ENCODE results near the gene SPINK1.
"Not testable (repeated sequence)": the region's sequence is repeated elsewhere in the genome, so short reads cannot be mapped to it uniquely, and the experiment has no call there.

SPINK1 gene

DNA sequence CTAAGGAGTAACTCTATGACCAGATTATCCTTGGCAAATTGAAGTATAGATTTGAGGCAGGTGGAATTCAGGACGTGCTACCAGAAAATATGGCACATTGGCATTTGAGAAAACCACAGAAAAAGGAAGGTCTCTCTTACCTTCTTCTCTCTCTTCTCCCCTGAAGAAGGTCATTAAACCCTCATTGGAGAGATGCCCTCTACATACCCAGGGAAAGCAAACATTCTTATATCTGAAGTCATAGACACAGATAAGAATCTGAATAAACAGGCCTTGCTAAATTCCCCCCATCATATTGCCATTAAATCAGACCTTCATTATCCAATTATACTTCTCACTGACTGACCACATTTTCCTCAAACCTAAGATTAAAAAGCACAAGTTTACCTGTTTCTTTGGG, 17.8 kb downstream of the SPINK1 start:
- DNase-seq (ENCODE audit: low spot score), result no peak
- TF ChIP-seq, protein P1, sequence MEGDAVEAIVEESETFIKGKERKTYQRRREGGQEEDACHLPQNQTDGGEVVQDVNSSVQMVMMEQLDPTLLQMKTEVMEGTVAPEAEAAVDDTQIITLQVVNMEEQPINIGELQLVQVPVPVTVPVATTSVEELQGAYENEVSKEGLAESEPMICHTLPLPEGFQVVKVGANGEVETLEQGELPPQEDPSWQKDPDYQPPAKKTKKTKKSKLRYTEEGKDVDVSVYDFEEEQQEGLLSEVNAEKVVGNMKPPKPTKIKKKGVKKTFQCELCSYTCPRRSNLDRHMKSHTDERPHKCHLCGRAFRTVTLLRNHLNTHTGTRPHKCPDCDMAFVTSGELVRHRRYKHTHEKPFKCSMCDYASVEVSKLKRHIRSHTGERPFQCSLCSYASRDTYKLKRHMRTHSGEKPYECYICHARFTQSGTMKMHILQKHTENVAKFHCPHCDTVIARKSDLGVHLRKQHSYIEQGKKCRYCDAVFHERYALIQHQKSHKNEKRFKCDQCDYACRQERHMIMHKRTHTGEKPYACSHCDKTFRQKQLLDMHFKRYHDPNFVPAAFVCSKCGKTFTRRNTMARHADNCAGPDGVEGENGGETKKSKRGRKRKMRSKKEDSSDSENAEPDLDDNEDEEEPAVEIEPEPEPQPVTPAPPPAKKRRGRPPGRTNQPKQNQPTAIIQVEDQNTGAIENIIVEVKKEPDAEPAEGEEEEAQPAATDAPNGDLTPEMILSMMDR (IDR thresholded peaks at IDR 0.05; ENCODE audit: extremely low read depth, missing control alignments), result no peak

DNA sequence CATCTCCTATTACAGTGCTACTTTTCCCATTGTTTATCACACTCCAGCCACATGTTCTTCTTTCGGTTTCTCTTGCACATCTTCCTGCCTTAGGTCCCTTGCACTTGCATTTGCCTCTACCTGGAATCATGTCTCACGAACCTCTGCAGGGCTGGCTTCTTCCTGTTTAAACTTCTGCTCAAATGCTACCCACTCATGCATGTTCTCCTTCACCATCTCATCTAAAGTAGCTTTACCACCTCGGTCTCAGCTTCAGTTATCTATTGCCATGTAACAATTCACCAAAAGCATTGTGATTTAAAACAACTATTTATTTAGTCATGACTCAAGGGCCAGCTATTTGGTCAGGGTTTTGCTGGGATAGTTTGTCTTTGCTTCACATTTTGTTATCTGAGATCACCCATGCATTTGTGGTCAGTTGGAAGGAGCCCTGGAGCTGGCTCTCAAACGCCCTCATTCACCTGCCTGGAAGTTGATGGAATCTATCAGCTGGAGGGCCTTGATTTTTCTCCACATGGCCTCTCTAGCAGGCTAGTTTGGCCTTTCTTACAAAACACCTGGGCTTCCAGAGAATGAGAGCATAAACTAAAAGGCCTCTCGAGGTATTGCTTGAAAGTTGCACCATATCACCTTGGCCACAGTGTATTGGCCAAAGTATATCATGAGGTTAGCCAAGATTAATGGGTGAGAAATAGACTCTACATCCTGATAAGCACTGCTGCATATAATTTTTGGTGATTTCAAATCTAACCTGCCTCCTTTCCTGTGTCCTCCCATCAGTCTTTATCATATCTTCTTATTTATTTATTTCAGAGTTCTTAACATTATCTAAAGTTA, 21.4 kb downstream of the SPINK1 start:
- DNase-seq (ENCODE audit: low spot score), result no peak
- TF ChIP-seq, protein P1 (IDR thresholded peaks at IDR 0.05; ENCODE audit: extremely low read depth, missing control alignments), result no peak

DNA sequence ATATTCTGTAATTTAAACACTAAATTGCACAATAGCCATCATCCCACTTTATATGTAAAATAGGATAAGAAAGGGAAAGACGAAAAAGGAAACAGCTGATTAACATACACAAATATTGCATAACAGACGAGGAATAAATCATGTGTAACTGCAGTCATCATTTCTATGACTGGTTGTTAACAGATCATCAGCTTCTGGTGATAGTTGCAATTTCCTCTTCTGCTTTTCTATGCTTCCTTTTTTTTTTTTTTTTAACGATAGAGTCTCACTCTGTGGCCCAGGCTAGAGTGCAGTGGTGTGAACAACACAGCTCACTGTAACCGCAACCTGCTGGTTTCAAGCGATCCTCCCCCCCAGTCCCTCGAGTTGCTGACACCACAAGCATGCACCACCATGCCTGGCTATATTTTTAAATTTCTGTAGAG, 26.4 kb downstream of the SPINK1 start:
- TF ChIP-seq, protein P1 (IDR thresholded peaks at IDR 0.05; ENCODE audit: extremely low read depth, missing control alignments), result no peak
- no peak for DNase-seq (ENCODE audit: low spot score)

DNA sequence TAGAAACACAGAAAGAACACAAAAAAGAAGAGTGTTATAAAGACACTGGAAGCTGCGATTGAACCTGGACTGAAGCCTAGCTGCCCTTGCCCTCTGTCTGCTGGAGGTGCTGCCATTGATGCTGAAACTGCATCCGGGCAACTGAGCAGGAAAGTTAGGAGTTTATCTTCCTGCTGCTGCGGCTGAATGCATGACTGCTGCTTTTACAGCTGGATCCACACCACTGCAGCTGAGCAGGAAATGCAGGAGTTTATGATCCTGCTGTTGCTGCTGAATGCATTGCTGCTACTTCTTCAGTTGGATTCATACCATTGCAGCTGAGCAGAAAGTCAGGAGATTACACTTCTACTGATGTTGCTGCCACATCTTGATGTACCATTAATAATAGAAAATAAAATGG, 27.1 kb downstream of the SPINK1 start:
- no peak for DNase-seq (ENCODE audit: low spot score)
- TF ChIP-seq, protein P1 (IDR thresholded peaks at IDR 0.05; ENCODE audit: extremely low read depth, missing control alignments), result no peak

DNA sequence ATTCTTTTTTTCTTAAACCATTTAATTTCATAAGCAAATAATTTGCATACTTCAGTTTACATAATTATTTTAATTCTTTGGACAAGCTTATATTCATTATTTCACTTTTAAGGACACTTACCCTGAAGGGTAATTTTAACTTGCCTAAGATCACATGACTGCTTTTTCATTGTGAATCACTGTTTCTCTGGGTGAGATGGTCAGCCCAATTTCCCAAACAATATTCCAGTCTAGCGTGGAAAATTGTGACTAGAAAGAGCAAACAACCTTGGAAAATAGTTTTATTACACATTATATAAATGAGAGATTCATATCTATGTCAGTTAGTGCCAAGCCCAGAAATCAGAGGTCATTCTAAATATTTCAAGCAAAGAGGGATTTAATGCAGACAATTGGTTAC, 27.5 kb downstream of the SPINK1 start:
- TF ChIP-seq, protein P1 (IDR thresholded peaks at IDR 0.05; ENCODE audit: extremely low read depth, missing control alignments), result no peak
- no peak for DNase-seq (ENCODE audit: low spot score)

DNA sequence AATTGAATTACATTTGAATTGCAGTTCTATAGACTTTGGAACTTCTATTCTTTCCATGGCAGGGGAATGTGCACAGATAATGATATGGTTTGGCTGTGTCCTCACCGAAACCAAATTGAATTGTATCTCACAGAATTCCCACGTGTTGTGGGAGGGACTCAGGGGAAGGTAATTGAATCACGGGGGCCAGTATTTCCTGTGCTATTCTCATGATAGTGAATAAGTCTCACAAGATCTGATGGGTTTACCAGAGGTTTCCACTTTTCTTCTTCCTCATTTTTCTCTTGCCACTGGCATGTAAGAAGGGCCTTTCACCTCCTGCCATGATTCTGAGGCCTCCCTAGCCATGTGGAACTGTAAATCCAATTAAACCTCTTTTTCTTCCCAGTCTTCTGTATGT, 28.3 kb downstream of the SPINK1 start:
- DNase-seq (ENCODE audit: low spot score), result not testable (repeated sequence)

DNA sequence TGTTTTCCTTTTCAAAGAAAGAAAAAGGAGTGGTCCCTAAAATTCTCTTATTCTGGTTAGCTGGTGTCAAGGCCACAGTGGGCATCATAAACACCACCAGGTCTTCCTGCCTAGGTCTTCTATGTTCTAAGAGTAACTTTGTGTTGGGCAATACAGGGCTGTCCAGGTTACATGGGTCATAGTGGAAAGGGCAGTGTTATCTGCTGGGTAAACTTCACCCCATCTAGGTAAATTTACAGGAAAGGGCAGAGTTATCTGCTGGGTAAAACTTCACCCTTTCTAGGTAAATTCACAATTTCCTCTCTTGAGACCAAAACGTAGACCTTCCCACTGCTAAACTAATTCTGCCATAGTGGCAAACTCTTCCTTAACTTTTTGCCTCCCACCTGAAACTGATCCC, 30.0 kb downstream of the SPINK1 start:
- TF ChIP-seq, protein P1 (IDR thresholded peaks at IDR 0.05; ENCODE audit: extremely low read depth, missing control alignments), result no peak
- DNase-seq (ENCODE audit: low spot score), result no peak

DNA sequence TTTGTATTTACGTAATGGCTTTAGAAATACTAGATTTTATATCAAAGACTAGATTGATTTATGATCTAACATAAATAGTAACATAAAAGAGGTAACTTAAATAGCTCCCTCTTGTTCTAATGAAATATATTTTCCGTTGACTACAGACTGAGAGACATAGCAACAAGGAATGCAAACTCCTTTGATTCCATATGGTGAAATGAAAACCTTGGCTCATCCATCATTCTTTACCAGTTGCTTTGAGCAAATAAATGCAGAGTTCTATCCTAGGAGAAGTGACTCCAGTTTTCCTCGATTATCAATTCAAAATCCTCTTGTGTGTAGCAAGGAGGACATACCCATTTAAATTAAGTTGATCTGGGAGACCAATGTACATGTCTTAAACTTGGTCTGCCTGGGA, 31.0 kb downstream of the SPINK1 start:
- no peak for DNase-seq (ENCODE audit: low spot score)
- TF ChIP-seq, protein P1 (IDR thresholded peaks at IDR 0.05; ENCODE audit: extremely low read depth, missing control alignments), result no peak
